Measurements from ENCODE around the gene RAPGEF1.

GRCh38 chr9:131772940-131773339 lies 33.1 kb upstream of the RAPGEF1 start:
- TF ChIP-seq, protein P1, sequence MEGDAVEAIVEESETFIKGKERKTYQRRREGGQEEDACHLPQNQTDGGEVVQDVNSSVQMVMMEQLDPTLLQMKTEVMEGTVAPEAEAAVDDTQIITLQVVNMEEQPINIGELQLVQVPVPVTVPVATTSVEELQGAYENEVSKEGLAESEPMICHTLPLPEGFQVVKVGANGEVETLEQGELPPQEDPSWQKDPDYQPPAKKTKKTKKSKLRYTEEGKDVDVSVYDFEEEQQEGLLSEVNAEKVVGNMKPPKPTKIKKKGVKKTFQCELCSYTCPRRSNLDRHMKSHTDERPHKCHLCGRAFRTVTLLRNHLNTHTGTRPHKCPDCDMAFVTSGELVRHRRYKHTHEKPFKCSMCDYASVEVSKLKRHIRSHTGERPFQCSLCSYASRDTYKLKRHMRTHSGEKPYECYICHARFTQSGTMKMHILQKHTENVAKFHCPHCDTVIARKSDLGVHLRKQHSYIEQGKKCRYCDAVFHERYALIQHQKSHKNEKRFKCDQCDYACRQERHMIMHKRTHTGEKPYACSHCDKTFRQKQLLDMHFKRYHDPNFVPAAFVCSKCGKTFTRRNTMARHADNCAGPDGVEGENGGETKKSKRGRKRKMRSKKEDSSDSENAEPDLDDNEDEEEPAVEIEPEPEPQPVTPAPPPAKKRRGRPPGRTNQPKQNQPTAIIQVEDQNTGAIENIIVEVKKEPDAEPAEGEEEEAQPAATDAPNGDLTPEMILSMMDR (IDR thresholded peaks at IDR 0.05) = no peak
- TF ChIP-seq EHF (CRISPR knock-in tag; IDR thresholded peaks at IDR 0.05) (no peak), KDM1A (IDR thresholded peaks at IDR 0.05; ENCODE audit: low read depth) (no peak), NFE2L2 (conservative IDR thresholded peaks at IDR 0.05; ENCODE audit: low read length) (no peak)
